Measurements from ENCODE around the gene GMPR2.
"Not testable (repeated sequence)": the region's sequence is repeated elsewhere in the genome, so short reads cannot be mapped to it uniquely, and the experiment has no call there.

Gene GMPR2

GRCh38 chr14:24232121-24232644, 546 bp upstream of the GMPR2 start, which contains the start of gene NEDD8:
Gene NEDD8 (minus strand): TSS chr14:24232367. CDS start chr14:24232267, 100 bp downstream.
- DNase-seq: peak; percentile 99

- DNase-seq: no peak
These were observed 773 bp downstream of the GMPR2 start for GRCh38 chr14:24233538-24233866.

DNA sequence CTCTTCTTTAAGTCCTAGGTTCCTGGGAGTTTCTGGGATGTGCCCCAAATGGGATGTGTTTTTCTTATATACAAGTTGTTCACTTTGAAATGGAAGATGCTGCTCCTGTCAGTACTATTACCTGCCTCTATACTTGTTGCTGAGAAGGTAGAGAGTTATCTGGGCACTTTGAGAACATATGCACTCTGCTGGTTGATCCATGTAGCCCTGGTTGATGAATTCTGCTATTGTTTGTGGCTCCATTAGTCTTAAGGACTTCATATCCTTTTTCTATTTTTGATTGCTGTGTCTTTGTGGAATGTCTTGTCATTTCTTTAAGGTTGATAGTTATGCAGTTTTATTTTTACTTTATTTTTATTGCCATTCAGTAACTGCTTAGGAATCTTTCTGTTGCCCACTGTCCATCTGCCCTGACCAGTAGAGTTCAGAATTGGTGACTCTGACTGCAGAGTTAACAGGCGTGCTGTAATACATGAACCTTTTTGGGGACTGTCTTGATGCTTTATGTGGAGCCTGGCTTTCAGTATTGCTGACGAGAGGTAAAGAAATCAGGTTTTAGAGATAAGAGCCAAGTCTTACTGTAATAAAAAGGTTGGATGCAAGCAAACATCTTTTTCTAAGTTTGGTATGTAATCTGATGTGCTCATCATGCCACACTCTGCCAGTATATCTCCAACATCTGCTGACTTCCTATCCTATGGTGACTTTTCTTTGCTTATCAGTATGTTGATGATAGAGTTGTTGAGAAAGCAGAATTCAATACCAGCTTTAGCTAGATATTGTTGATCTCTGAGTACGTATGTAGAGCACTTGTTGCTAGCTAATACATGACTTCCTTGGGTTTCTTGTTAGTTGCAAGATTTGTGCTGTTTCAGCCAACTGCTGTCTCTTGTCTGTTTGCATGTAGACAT, 1.6 kb downstream of the GMPR2 start:
- DNase-seq: no peak

- no peak for DNase-seq
These were observed 3.3 kb downstream of the GMPR2 start for GRCh38 chr14:24235804-24236688.

DNA sequence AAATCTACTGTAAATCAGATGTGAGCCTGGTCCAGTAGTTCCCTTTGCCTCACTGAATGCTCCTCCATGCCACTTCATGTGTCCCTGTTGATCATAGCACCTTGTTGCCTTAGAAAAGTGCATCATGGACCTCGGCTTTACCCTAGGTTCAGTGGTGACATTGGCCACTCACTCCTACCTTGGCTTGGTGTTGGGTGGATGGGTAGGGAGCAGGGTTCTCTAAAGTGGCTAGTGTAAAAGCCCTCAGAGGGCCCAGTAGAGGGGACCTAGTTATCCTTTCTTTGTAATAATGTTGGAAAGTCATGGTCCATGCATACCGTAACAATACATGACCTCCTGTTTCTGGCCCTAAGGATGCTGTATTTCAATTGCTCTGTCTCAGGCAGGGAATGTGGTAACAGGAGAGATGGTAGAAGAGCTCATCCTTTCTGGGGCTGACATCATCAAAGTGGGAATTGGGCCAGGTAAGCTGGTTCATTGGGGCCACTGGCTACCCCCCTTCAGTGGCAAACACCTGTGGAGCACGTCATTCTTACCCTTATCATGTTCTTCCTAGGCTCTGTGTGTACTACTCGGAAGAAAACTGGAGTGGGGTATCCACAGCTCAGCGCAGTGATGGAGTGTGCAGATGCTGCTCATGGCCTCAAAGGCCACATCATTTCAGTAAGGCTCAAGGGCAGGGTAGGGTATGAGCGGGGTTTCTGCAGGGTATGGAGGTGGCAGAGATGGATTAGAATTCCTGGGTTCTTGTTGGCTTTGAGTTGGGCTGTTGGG, 4.1 kb downstream of the GMPR2 start:
- no peak for DNase-seq

DNA sequence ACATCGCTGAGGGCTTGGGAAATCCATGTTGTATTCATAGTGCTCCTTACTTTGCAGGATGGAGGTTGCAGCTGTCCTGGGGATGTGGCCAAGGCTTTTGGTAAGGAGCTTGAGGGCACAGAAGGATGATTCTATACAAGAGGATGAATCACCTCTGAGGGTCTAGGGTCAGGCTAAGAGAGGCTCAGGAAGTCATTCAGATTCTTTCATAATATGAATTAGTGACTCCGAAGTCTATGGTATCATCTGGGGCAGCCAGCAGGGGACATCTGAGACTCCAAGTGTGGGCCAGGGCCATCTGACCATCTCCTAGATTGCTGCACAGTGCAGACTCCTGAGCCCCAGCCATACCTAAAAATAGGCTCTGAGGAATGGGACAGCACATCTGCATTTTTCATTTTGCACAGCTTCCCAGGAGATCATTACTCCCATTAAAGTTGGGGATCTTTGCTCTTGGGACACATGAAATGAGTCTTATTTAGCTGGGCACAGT, 4.8 kb downstream of the GMPR2 start:
- DNase-seq: no peak

GRCh38 chr14:24238123-24238522, 5.4 kb downstream of the GMPR2 start:
- DNase-seq: no peak

GRCh38 chr14:24238527-24239037, 5.9 kb downstream of the GMPR2 start:
- DNase-seq: no peak

- DNase-seq: no peak
These were observed 7.6 kb downstream of the GMPR2 start for GRCh38 chr14:24240110-24240918.

GRCh38 chr14:24241829-24242443, 9.2 kb downstream of the GMPR2 start:
- DNase-seq: peak; percentile 90

GRCh38 chr14:24243336-24243836, 10.7 kb downstream of the GMPR2 start:
- DNase-seq: no peak

DNA sequence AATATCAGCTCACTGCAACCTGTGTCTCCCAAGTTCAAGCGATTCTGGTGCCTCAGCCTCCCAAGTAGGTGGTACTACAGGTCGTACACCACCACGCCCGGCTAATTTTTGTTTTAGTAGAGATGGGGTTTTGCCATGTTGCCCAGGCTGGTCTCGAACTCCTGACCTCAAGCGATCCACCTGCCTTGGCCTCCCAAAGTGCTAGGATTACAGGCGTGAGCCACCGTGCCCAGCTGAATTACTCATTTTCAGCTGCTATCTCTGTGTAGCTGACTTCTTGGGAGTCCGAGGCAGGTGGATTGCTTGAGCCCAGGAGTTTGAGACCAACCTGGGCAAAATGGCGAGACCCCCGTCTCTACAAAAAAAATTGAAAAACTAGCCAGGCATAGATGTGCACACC, 12.6 kb downstream of the GMPR2 start:
- DNase-seq: not testable (repeated sequence)

GRCh38 chr14:24246765-24247212, 14.1 kb downstream of the GMPR2 start:
- no peak for DNase-seq

GRCh38 chr14:24247422-24247821, 14.7 kb downstream of the GMPR2 start:
- no peak for DNase-seq

- DNase-seq: no peak
These were observed 16.7 kb downstream of the GMPR2 start for GRCh38 chr14:24249230-24250021.

DNA sequence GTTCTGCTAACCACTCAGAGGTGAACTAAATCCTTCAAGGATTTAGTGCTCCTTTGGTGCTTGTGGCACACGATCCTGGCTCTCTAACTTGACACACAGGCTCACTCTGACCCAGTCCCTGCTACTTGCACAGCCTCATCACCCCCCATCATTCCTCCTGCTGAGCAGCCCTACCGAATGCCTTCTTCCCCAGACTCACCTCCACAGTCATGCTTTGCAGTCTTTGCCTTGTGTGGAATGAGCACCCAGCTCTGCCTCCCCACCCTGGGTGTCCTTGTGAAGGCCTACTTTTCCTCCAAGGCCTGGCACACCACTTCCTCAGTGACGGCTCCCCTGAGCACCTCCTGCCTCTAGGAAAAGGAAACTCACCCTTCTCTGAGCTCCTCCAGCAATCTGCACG, 17.6 kb downstream of the GMPR2 start:
- DNase-seq: no peak

DNA sequence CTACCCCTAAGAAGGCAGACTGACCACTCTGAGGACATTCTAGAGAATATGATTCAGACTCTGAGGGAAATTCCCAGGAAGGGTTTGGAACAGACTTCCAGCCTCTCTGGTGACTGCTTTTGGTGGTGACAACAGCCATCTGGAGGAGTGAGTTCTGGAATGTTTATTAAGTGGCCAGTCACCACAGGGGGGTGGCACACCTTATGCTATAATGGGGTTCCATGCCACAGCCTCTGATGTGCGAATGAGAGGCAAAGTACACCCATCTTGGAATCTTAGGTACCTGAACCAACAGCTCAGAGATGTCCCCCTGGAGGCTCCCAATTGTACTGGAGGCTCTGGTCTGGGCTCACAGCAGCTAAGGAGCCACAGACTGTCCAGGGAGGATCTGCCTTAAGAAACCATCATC, 19.2 kb downstream of the GMPR2 start:
- peak; percentile 12 for DNase-seq

- DNase-seq: no peak
These were observed 19.8 kb downstream of the GMPR2 start for GRCh38 chr14:24252289-24253124.

- DNase-seq: no peak
These were observed 21.2 kb downstream of the GMPR2 start for GRCh38 chr14:24253936-24254335.
